Sigmoid colon (tissue), 7 donors: ENCODE measurements around the gene TENM4. TPM values are rescaled to one million over a fixed set of nuclear protein-coding genes. Genes with fewer than 3 reads are reported as not detected.

Experiments used
- DNase-seq: peaks from one replicate; pipeline ENCODE4 v3.0.0-alpha.2; 2019
- H3K27ac ChIP-seq, 4 donors: fragments of 200-600 bp; sonication (generic); one replicate each; pipeline ENCODE4 v1.5.1; 2016 to 2019; ENCODE audit warnings: mild to moderate bottlenecking in 1 of 4
- H3K27me3 ChIP-seq, 3 donors: fragments of 200-600 bp; sonication (generic); one replicate each; pipeline ENCODE4 v1.5.1; 2019; ENCODE audit warnings: mild to moderate bottlenecking in 1 of 3
- H3K36me3 ChIP-seq, 4 donors: fragments of 200-600 bp; sonication (generic); one replicate each; pipeline ENCODE4 v1.5.1; 2016 to 2019
- H3K4me1 ChIP-seq, 4 donors: fragments of 200-600 bp; sonication (generic); one replicate each; pipeline ENCODE4 v1.5.1; 2017 to 2019
- H3K4me3 ChIP-seq, 4 donors: fragments of 200-600 bp; sonication (generic); one replicate each; pipeline ENCODE4 v1.5.1; 2017 to 2019; ENCODE audit warnings: mild to moderate bottlenecking in 2 of 4, moderate library complexity in 1 of 4
- H3K9me3 ChIP-seq, 4 donors: fragments of 200-600 bp in 3 of 4; sonication (generic) in 3 of 4; one replicate each; pipeline versions ENCODE4 v1.5.1 to v1.6.1; 2013 to 2019
- CTCF ChIP-seq, 4 experiments: fragments of 450-650 bp in 3 of 4; fragments of 200-600 bp in 1 of 4; IDR thresholded peaks; one replicate each; pipeline ENCODE4 v1.5.1; 2016 to 2019; ENCODE audit warnings: antibody characterized with exemption in 4 of 4, mild to moderate bottlenecking in 3 of 4, moderate library complexity in 2 of 4
- EP300 ChIP-seq, 4 donors: sonication (generic); formaldehyde crosslinking; IDR thresholded peaks; one replicate each; pipeline ENCODE4 v1.6.1; 2017; ENCODE audit warnings: antibody characterized with exemption in 4 of 4
- POLR2A ChIP-seq, 2 donors: fragments of 450-650 bp; IDR thresholded peaks; one replicate each; pipeline ENCODE4 v1.6.1; 2016; ENCODE audit warnings: antibody characterized with exemption in 2 of 2, mild to moderate bottlenecking in 2 of 2, moderate library complexity in 2 of 2
- POLR2AphosphoS5 ChIP-seq, 4 donors: sonication (generic); formaldehyde crosslinking; IDR thresholded peaks; one replicate each; pipeline ENCODE4 v1.6.1; 2017; ENCODE audit warnings: antibody characterized with exemption in 4 of 4
- WGBS, 2 donors: extraction: QIAGEN DNeasy Blood & Tissue Kit; methylation state at CpG; one replicate each; pipeline ENCODE4 v1.1.7; 2013; 5-methylcytosine and 5-hydroxymethylcytosine counted together
- intact Hi-C: fragments of 100-400 bp; cut with DNase I; formaldehyde crosslinking; loops from one replicate; pipeline ENCODE4 v1.15.1; 2023
- polyA plus RNA-seq, 3 donors: library from polyadenylated mRNA; stranded (reverse); fragments of 200-250 nt; gene quantifications; one replicate each; pipeline ENCODE4 v1.2.3, GENCODE V29; 2013
- total RNA-seq, 4 donors: library from RNA; depleted of rRNA; stranded (reverse); fragments of >200 nt; gene quantifications; one replicate each; pipeline ENCODE4 v1.1.0, GENCODE V29; 2016
- donor health status: healthy with polysubstance abuse.
- donor health status: Bipolar disorder and iron deficiency.
- donor health status: healthy.

Gene TENM4
- total and polyA plus RNA-seq, 7 donors = 0.23 to 14.6 (median 1.9) TPM; not detected in 1

GRCh38 chr11:79025097-79025496 lies 415.7 kb downstream of the TENM4 start:
- WGBS, 2 donors = 79 to 84% methylated on average over 3 of the region's 3 CpGs
- H3K4me3 ChIP-seq = no peak overlapping the region
- no peak for TF ChIP-seq EP300 (IDR thresholded peaks at IDR 0.05)
- no peak for TF ChIP-seq POLR2A (IDR thresholded peaks at IDR 0.05)
- TF ChIP-seq POLR2AphosphoS5 (IDR thresholded peaks at IDR 0.05) = no peak
- TF ChIP-seq CTCF (IDR thresholded peaks at IDR 0.05) = no peak
- H3K4me1 ChIP-seq = peaks cover 0 to 1% (median 0%) of the 10 kb centered on the region in 4 donors
- H3K27ac ChIP-seq = no peak overlapping the region
- intact Hi-C loops = no loop called here
- H3K36me3 ChIP-seq = no peaks in the 10 kb centered on the region
- DNase-seq = no peak
- H3K27me3 ChIP-seq = no peaks in the 10 kb centered on the region
- H3K9me3 ChIP-seq = no peaks in the 10 kb centered on the region

- WGBS, 2 donors = 69 to 79% methylated on average over 5 of the region's 5 CpGs
- intact Hi-C loops = no loop called here
- Histone ChIP-seq H3K27ac (no peak overlapping the region), H3K27me3 (no peaks in the 10 kb centered on the region), H3K36me3 (no peaks in the 10 kb centered on the region), H3K4me1 (no peaks in the 10 kb centered on the region), H3K4me3 (no peak overlapping the region), H3K9me3 (no peaks in the 10 kb centered on the region)
- DNase-seq = no peak
- TF ChIP-seq POLR2A (IDR thresholded peaks at IDR 0.05) (no peak), EP300 (IDR thresholded peaks at IDR 0.05) (no peak)
These were observed 418.6 kb downstream of the TENM4 start for GRCh38 chr11:79022265-79022664.

- no peak for DNase-seq
- no peaks in the 10 kb centered on the region for H3K9me3 ChIP-seq
- no peak overlapping the region for H3K27ac ChIP-seq
- no peaks in the 10 kb centered on the region for H3K4me1 ChIP-seq
- intact Hi-C loops = no loop called here
- no peaks in the 10 kb centered on the region for H3K36me3 ChIP-seq
- TF ChIP-seq EP300 (IDR thresholded peaks at IDR 0.05) (no peak), CTCF (IDR thresholded peaks at IDR 0.05) (no peak), POLR2AphosphoS5 (IDR thresholded peaks at IDR 0.05) (no peak), POLR2A (IDR thresholded peaks at IDR 0.05) (no peak)
- H3K27me3 ChIP-seq = no peaks in the 10 kb centered on the region
- WGBS, 2 donors = 97 to 98% methylated on average over 1 of the region's 1 CpG
- H3K4me3 ChIP-seq = no peak overlapping the region
These were observed 419.2 kb downstream of the TENM4 start for GRCh38 chr11:79021601-79022000.

- no peak for DNase-seq
- Histone ChIP-seq H3K27ac (no peak overlapping the region), H3K36me3 (no peaks in the 10 kb centered on the region), H3K4me1 (no peaks in the 10 kb centered on the region), H3K27me3 (no peaks in the 10 kb centered on the region), H3K9me3 (no peaks in the 10 kb centered on the region), H3K4me3 (no peak overlapping the region)
- intact Hi-C loops = no loop called here
- TF ChIP-seq EP300 (IDR thresholded peaks at IDR 0.05) = no peak
- no peak for TF ChIP-seq CTCF (IDR thresholded peaks at IDR 0.05)
- no peak for TF ChIP-seq POLR2A (IDR thresholded peaks at IDR 0.05)
- no peak for TF ChIP-seq POLR2AphosphoS5 (IDR thresholded peaks at IDR 0.05)
- 89% methylated on average over 4 of the region's 4 CpGs for WGBS, 2 donors
These were observed 420.9 kb downstream of the TENM4 start for GRCh38 chr11:79019975-79020374.

DNA sequence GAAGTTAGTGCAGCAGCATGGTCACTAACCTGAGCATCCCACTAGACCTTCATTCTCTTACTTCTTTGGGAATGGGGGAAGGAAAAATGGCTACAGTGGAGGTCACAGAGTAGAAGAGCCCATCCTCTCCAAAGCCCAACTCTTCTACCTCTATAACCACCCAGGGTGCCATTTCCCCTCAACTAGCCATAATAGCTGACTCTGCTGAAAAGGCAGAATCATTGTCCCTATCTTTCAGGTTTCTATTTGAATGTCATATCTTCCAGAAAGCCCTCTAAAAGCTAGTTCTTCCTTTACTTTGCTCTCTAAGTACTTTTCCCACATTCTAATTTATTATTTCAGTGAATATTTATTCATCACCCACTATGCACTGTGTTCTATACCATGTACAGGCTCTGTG lies 421.6 kb downstream of the TENM4 start:
- Histone ChIP-seq H3K27me3 (no peaks in the 10 kb centered on the region), H3K4me3 (no peak overlapping the region), H3K9me3 (no peaks in the 10 kb centered on the region), H3K4me1 (no peaks in the 10 kb centered on the region), H3K36me3 (no peaks in the 10 kb centered on the region), H3K27ac (no peak overlapping the region)
- intact Hi-C loops = no loop called here
- no peak for DNase-seq
- TF ChIP-seq POLR2AphosphoS5 (IDR thresholded peaks at IDR 0.05) = no peak
- TF ChIP-seq CTCF (IDR thresholded peaks at IDR 0.05) = no peak
- no peak for TF ChIP-seq POLR2A (IDR thresholded peaks at IDR 0.05)
- no peak for TF ChIP-seq EP300 (IDR thresholded peaks at IDR 0.05)
